GM19035 (cell line): ENCODE measurements around the gene PJA2.

Experiments used
- ATAC-seq: cut with Tn5 transposase; IDR thresholded peaks from one replicate; pipeline ENCODE4 v1.9.1; 2021; ENCODE audit not compliant: unreplicated experiment

Gene PJA2

GRCh38 chr5:109410389-109411148 is 795 bp upstream of the PJA2 start:
- peak; percentile 18 for ATAC-seq

GRCh38 chr5:109408991-109409843 is 557 bp downstream of the PJA2 start:
- ATAC-seq: peak; percentile 31

- no peak for ATAC-seq
Observed at GRCh38 chr5:109407913-109408312, 1.9 kb downstream of the PJA2 start.

- ATAC-seq: no peak
Observed at GRCh38 chr5:109406719-109407118, 3.1 kb downstream of the PJA2 start.

- no peak for ATAC-seq
Observed at GRCh38 chr5:109404428-109404960, 5.3 kb downstream of the PJA2 start.

GRCh38 chr5:109403469-109403868 is 6.3 kb downstream of the PJA2 start:
- ATAC-seq: no peak

- no peak for ATAC-seq
Observed at GRCh38 chr5:109399092-109399759, 10.5 kb downstream of the PJA2 start.

- no peak for ATAC-seq
Observed at GRCh38 chr5:109396965-109397364, 12.8 kb downstream of the PJA2 start.

GRCh38 chr5:109394806-109395205 is 15.0 kb downstream of the PJA2 start:
- no peak for ATAC-seq

- ATAC-seq: no peak
Observed at GRCh38 chr5:109390188-109390587, 19.6 kb downstream of the PJA2 start.

- no peak for ATAC-seq
Observed at GRCh38 chr5:109388407-109388806, 21.4 kb downstream of the PJA2 start.

GRCh38 chr5:109387408-109387974 is 22.3 kb downstream of the PJA2 start:
- ATAC-seq: no peak

- ATAC-seq: no peak
Observed at GRCh38 chr5:109378095-109378494, 31.7 kb downstream of the PJA2 start.

GRCh38 chr5:109374625-109375024 is 35.1 kb downstream of the PJA2 start:
- no peak for ATAC-seq

- no peak for ATAC-seq
Observed at GRCh38 chr5:109373932-109374331, 35.8 kb downstream of the PJA2 start.

- no peak for ATAC-seq
Observed at GRCh38 chr5:109370343-109370742, 39.4 kb downstream of the PJA2 start.

GRCh38 chr5:109365653-109366052 is 44.1 kb downstream of the PJA2 start:
- ATAC-seq: no peak

- no peak for ATAC-seq
Observed at GRCh38 chr5:109364977-109365376, 44.8 kb downstream of the PJA2 start.

- no peak for ATAC-seq
Observed at GRCh38 chr5:109359642-109360041, 50.1 kb downstream of the PJA2 start.

GRCh38 chr5:109357807-109358206 is 52.0 kb downstream of the PJA2 start:
- ATAC-seq: no peak

- no peak for ATAC-seq
Observed at GRCh38 chr5:109354761-109355160, 55.0 kb downstream of the PJA2 start.
